H1 (cell line): Measurements from ENCODE around the gene CRAT. TPM values are rescaled to one million over a fixed set of nuclear protein-coding genes. Genes with fewer than 3 reads are reported as not detected.

Experiments
- ASH2L ChIP-seq: fragments of 200-600, 300-600 bp; sonication (generic); IDR thresholded peaks from one replicate; pipeline ENCODE4 v1.7.1; 2017; ENCODE audit warnings: low read length
- CHD7 ChIP-seq: fragments of 300-600 bp; sonication (generic); IDR thresholded peaks from 2 replicates; pipeline ENCODE4 v1.7.1; 2012; ENCODE audit warnings: low read length, moderate library complexity, mild to moderate bottlenecking, inconsistent platforms; ENCODE audit not compliant: insufficient replicate concordance
- CTBP2 ChIP-seq: IDR thresholded peaks from 2 replicates; pipeline ENCODE4 v1.7.0; 2011; ENCODE audit warnings: borderline replicate concordance, mild to moderate bottlenecking, moderate library complexity, mixed read lengths, low read length; ENCODE audit not compliant: insufficient read depth, insufficient read length
- FOSL1 ChIP-seq: IDR thresholded peaks from 2 replicates; pipeline ENCODE4 v1.6.1; 2011; ENCODE audit warnings: mild to moderate bottlenecking, low read depth, low read length, moderate library complexity; ENCODE audit not compliant: insufficient read depth
- GABPA ChIP-seq: IDR thresholded peaks from 2 replicates; pipeline ENCODE4 v1.6.1; 2011; ENCODE audit warnings: mild to moderate bottlenecking, low read length, moderate library complexity, borderline replicate concordance; ENCODE audit not compliant: insufficient read depth
- POLR2AphosphoS5 ChIP-seq: IDR thresholded peaks from 2 replicates; pipeline ENCODE4 v1.6.1; 2011; ENCODE audit warnings: low read depth, low read length
- SRF ChIP-seq: IDR thresholded peaks from 2 replicates; pipeline ENCODE4 v1.6.1; 2011; ENCODE audit warnings: mild to moderate bottlenecking, low read depth, low read length, moderate library complexity
- SUZ12 ChIP-seq: fragments of 200-600 bp; sonication (generic); IDR thresholded peaks from 2 replicates; pipeline ENCODE4 v1.6.1; 2012; ENCODE audit warnings: mild to moderate bottlenecking, inconsistent platforms, low read length, moderate library complexity, mixed read lengths
- TAF7 ChIP-seq: optimal IDR thresholded peaks from 2 replicates; pipeline ENCODE3; 2011; ENCODE audit warnings: low read depth, mild to moderate bottlenecking, inconsistent platforms, low read length, moderate library complexity, borderline replicate concordance
- TCF12 ChIP-seq: IDR thresholded peaks from 2 replicates; pipeline ENCODE4 v1.6.1; 2011; ENCODE audit warnings: low read depth, mild to moderate bottlenecking, low read length
- polyA plus RNA-seq, 7 experiments: library from polyadenylated mRNA; depleted of rRNA in 3 of 7; stranded (reverse) in 5 of 7; unstranded in 2 of 7; fragments of >200 nt in 5 of 7; fragments of 200-250 nt in 2 of 7; gene quantifications; 1 replicate in 5 of 7; 2 replicates in 1 of 7; 4 replicates in 1 of 7; pipeline versions ENCODE4 v1.2.1 to v1.2.3, GENCODE V29; 2011 to 2013; ENCODE audit warnings: missing spikeins in 2 of 7, mixed read lengths in 2 of 7
- total RNA-seq: library from RNA; stranded (reverse); fragmentation: NEBNext Ultra II Directional; extraction: Animal tissue kit (Norgen Biotek cat#: 25700); gene quantifications from 2 replicates; pipeline ENCODE4 v1.2.1, GENCODE V29; 2021

CRAT gene
- total and polyA plus RNA-seq, 2 of the 8 experiments (the other 6 are each of a cell fraction or from before 2014, with no cell fraction given): 8.2 to 17.3 TPM

- no peak for TF ChIP-seq CHD7
- no peak for TF ChIP-seq SUZ12
- TF ChIP-seq FOSL1: no peak
- peak; percentile 63; the same call in 1 of the 2 replicates for TF ChIP-seq POLR2AphosphoS5
- TF ChIP-seq SRF: 0 out of 2 replicates have a peak, but pooled peaks have one; percentile 25
- no peak for TF ChIP-seq ASH2L
- 0 out of 2 replicates have a peak, but pooled peaks have one; percentile 35 for TF ChIP-seq GABPA
- peak; percentile 20 for TF ChIP-seq CTBP2
- TF ChIP-seq TAF7: peak; percentile 38
- TF ChIP-seq TCF12: no peak
Measured at GRCh38 chr9:129139233-129139992, 28.8 kb upstream of the CRAT start (continued).
